Thoracic aorta (tissue), 2 donors: ENCODE measurements around the gene C1orf167. TPM values are rescaled to one million over a fixed set of nuclear protein-coding genes. Genes with fewer than 3 reads are reported as not detected.

Experiments used
- ATAC-seq: fragments of 150-250 bp; one replicate; pipeline ENCODE4 v1.8.0; 2017; ENCODE audit warnings: low read depth; ENCODE audit not compliant: insufficient number of reproducible peaks, low FRiP score
- DNase-seq: peaks from one replicate; pipeline ENCODE4 v3.0.0-alpha.2; 2020; ENCODE audit warnings: low spot score
- H3K27ac ChIP-seq, 2 donors: fragments of 200-600 bp; sonication (generic); 1 replicate in 1 of 2; 2 replicates in 1 of 2; pipeline ENCODE4 v1.5.1; 2016; ENCODE audit warnings: mild to moderate bottlenecking in 2 of 2, moderate library complexity in 2 of 2
- H3K27me3 ChIP-seq: fragments of 200-600 bp; sonication (generic); replicated peaks from 2 replicates; pipeline ENCODE4 v1.6.0; 2016; ENCODE audit warnings: mild to moderate bottlenecking; ENCODE audit not compliant: insufficient read depth
- H3K36me3 ChIP-seq: fragments of 200-600 bp; sonication (generic); one replicate; pipeline ENCODE4 v1.5.1; 2016
- H3K4me1 ChIP-seq, 2 donors: fragments of 200-600 bp; sonication (generic); 1 replicate in 1 of 2; 2 replicates in 1 of 2; pipeline versions ENCODE4 v1.5.1 to v1.6.0; 2016; ENCODE audit warnings: low read depth in 2 of 2, mild to moderate bottlenecking in 1 of 2; ENCODE audit not compliant: control insufficient read depth in 1 of 2
- H3K4me3 ChIP-seq: fragments of 200-600 bp; sonication (generic); 2 replicates; pipeline ENCODE4 v1.5.1; 2016; ENCODE audit warnings: mild to moderate bottlenecking
- H3K9me3 ChIP-seq: fragments of 200-600 bp; sonication (generic); 2 replicates; pipeline ENCODE4 v1.5.1; 2016
- CTCF ChIP-seq: fragments of 200-600 bp; sonication (generic); IDR thresholded peaks from one replicate; pipeline ENCODE4 v1.5.1; 2019; ENCODE audit warnings: antibody characterized with exemption
- total RNA-seq, 2 donors: library from RNA; depleted of rRNA; stranded (reverse); fragments of >200 nt; gene quantifications; one replicate each; pipeline versions ENCODE4 v1.1.0 to v1.2.3, GENCODE V29; 2016

Gene C1orf167
- 1 to 10 TPM in 1 of 2 donors, not detected in 1; 4.2 TPM for total RNA-seq

- DNase-seq, result no peak
- no peak for ATAC-seq
- Histone ChIP-seq H3K4me3 (peak within 1 kb of the TSS; percentile 25), H3K9me3 (no peaks in the 10 kb centered on the region), H3K27ac (no peak within 1 kb of the TSS), H3K4me1 (peaks cover 0 to 2% of the 10 kb centered on the region in 2 donors), H3K36me3 (no peaks in the 10 kb centered on the region), H3K27me3 (no peaks in the 10 kb centered on the region)
- no peak for TF ChIP-seq CTCF
Observed at GRCh38 chr1:11761988-11762406, at the start of gene C1orf167. C1orf167 (plus strand) TSS chr1:11762193; CDS start chr1:11764401, 2,208 bp downstream.

- H3K4me3 ChIP-seq, result no peak overlapping the region
- DNase-seq (no peak), ATAC-seq (no peak)
- peaks cover 0 to 5% of the 10 kb centered on the region in 2 donors for H3K4me1 ChIP-seq
- H3K27ac ChIP-seq, result no peak overlapping the region
- no peaks in the 10 kb centered on the region for H3K9me3 ChIP-seq
- no peak for TF ChIP-seq CTCF
- H3K27me3 ChIP-seq, result peaks cover 4% of the 10 kb centered on the region
- H3K36me3 ChIP-seq, result no peaks in the 10 kb centered on the region
Observed at GRCh38 chr1:11712285-11712684, 49.7 kb upstream of the C1orf167 start.

GRCh38 chr1:11713095-11713494 lies 48.9 kb upstream of the C1orf167 start:
- TF ChIP-seq CTCF, result no peak
- H3K9me3 ChIP-seq, result no peaks in the 10 kb centered on the region
- H3K4me3 ChIP-seq, result no peak overlapping the region
- ATAC-seq (no peak), DNase-seq (no peak)
- H3K27me3 ChIP-seq, result peaks cover 4% of the 10 kb centered on the region
- H3K4me1 ChIP-seq, result no peaks in the 10 kb centered on the region
- no peaks in the 10 kb centered on the region for H3K36me3 ChIP-seq
- no peak overlapping the region for H3K27ac ChIP-seq

GRCh38 chr1:11714831-11715575 lies 47.0 kb upstream of the C1orf167 start:
- Histone ChIP-seq H3K36me3 (no peaks in the 10 kb centered on the region), H3K9me3 (no peaks in the 10 kb centered on the region), H3K27ac (no peak overlapping the region), H3K4me1 (peaks cover 0 to 8% of the 10 kb centered on the region in 2 donors), H3K4me3 (no peak overlapping the region), H3K27me3 (peaks cover 4% of the 10 kb centered on the region)
- TF ChIP-seq CTCF, result no peak
- no peak for ATAC-seq
- no peak for DNase-seq

- DNase-seq (peak; percentile 63), ATAC-seq (no peak)
- no peaks in the 10 kb centered on the region for H3K27me3 ChIP-seq
- H3K4me1 ChIP-seq, result peaks cover 0 to 32% of the 10 kb centered on the region in 2 donors
- peak overlapping the region in 1 of 2 donors; percentile 32 for H3K27ac ChIP-seq
- no peaks in the 10 kb centered on the region for H3K36me3 ChIP-seq
- no peaks in the 10 kb centered on the region for H3K9me3 ChIP-seq
- peak; percentile 91 for TF ChIP-seq CTCF
- H3K4me3 ChIP-seq, result peak overlapping the region; percentile 66
Observed at GRCh38 chr1:11719313-11720032, 42.5 kb upstream of the C1orf167 start.
